MM.1S (cell line): Measurements from ENCODE around the gene PARD6G.

Experiments
- DNase-seq: peaks from one replicate; pipeline ENCODE4 v3.0.0-alpha.2; 2015
- H2AFZ ChIP-seq: fragments of 300-600 bp; sonication (generic); 2 replicates; pipeline ENCODE4 v1.6.0; 2016; ENCODE audit warnings: antibody characterized with exemption, low read length
- H3F3A ChIP-seq: fragments of 300-600 bp; sonication (generic); 2 replicates; pipeline ENCODE4 v1.6.1; 2016; ENCODE audit warnings: mild to moderate bottlenecking, antibody characterized with exemption, low read length, moderate library complexity, mixed read lengths; ENCODE audit not compliant: insufficient read depth
- H3K27ac ChIP-seq: fragments of 300-600 bp; sonication (generic); 2 replicates; pipeline ENCODE4 v1.5.1; 2016; ENCODE audit warnings: mild to moderate bottlenecking, low read length
- H3K27me3 ChIP-seq: fragments of 300-600 bp; sonication (generic); replicated peaks from 2 replicates; pipeline ENCODE4 v1.6.0; 2016; ENCODE audit warnings: low read length; ENCODE audit not compliant: insufficient read depth
- H3K36me3 ChIP-seq: fragments of 300-600 bp; sonication (generic); replicated peaks from 2 replicates; pipeline ENCODE4 v1.6.1; 2016; ENCODE audit warnings: mild to moderate bottlenecking, low read length, mixed read lengths; ENCODE audit not compliant: insufficient read depth
- H3K4me1 ChIP-seq: fragments of 300-600 bp; sonication (generic); 2 replicates; pipeline ENCODE4 v1.6.1; 2016; ENCODE audit warnings: low read length, mixed read lengths
- H3K4me2 ChIP-seq: fragments of 300-600 bp; sonication (generic); 2 replicates; pipeline ENCODE4 v1.6.0; 2016; ENCODE audit warnings: low read depth, low read length
- H3K4me3 ChIP-seq: fragments of 300-600 bp; sonication (generic); 2 replicates; pipeline ENCODE4 v1.5.1; 2016; ENCODE audit warnings: low read length, mixed read lengths
- H3K79me2 ChIP-seq: fragments of 300-600 bp; sonication (generic); 2 replicates; pipeline ENCODE4 v1.6.1; 2016; ENCODE audit warnings: mixed run types, low read length, mixed read lengths
- H3K9ac ChIP-seq: fragments of 300-600 bp; sonication (generic); 2 replicates; pipeline ENCODE4 v1.6.1; 2016; ENCODE audit warnings: low read length, mixed read lengths
- H3K9me2 ChIP-seq: fragments of 300-600 bp; sonication (generic); replicated peaks from 2 replicates; pipeline ENCODE4 v1.6.1; 2016; ENCODE audit warnings: mild to moderate bottlenecking, low read length, mixed read lengths; ENCODE audit not compliant: insufficient read depth
- H3K9me3 ChIP-seq: fragments of 300-600 bp; sonication (generic); replicated peaks from 2 replicates; pipeline ENCODE4 v1.6.1; 2016; ENCODE audit warnings: mild to moderate bottlenecking, low read length, mixed read lengths; ENCODE audit not compliant: insufficient read depth
- H4K20me1 ChIP-seq: fragments of 300-600 bp; sonication (generic); 2 replicates; pipeline ENCODE4 v1.6.1; 2016; ENCODE audit warnings: mild to moderate bottlenecking, low read length, moderate library complexity, mixed read lengths; ENCODE audit not compliant: insufficient read depth
- CTCF ChIP-seq: fragments of 300-600 bp; sonication (generic); IDR thresholded peaks from 2 replicates; pipeline ENCODE4 v1.5.1; 2016; ENCODE audit warnings: antibody characterized with exemption, low read length, mixed read lengths
- EZH2 ChIP-seq: fragments of 300-600 bp; sonication (generic); optimal IDR thresholded peaks from 2 replicates; pipeline ENCODE3; 2017; ENCODE audit warnings: low read depth, mild to moderate bottlenecking, antibody characterized with exemption, low read length, mixed read lengths
- EZH2phosphoT487 ChIP-seq: fragments of 300-600 bp; sonication (generic); IDR thresholded peaks from 2 replicates; pipeline ENCODE4 v1.6.1; 2018; ENCODE audit warnings: antibody characterized with exemption, low read length

The PARD6G gene

GRCh38 chr18:80233201-80233835 is 14.0 kb downstream of the PARD6G start:
- H3K36me3 ChIP-seq: no peaks in the 10 kb centered on the region
- H3K9me2 ChIP-seq: no peaks in the 10 kb centered on the region
- TF ChIP-seq CTCF: no peak
- no peak for TF ChIP-seq EZH2
- no peak for TF ChIP-seq EZH2phosphoT487
- H2AFZ ChIP-seq: no peak overlapping the region
- no peaks in the 10 kb centered on the region for H3K9me3 ChIP-seq
- H3F3A ChIP-seq: no peaks in the 10 kb centered on the region
- DNase-seq: no peak
- no peak overlapping the region for H3K4me3 ChIP-seq
- H3K27me3 ChIP-seq: no peaks in the 10 kb centered on the region
- H3K79me2 ChIP-seq: no peaks in the 10 kb centered on the region
- H4K20me1 ChIP-seq: no peaks in the 10 kb centered on the region
- no peaks in the 10 kb centered on the region for H3K4me1 ChIP-seq
- no peak overlapping the region for H3K27ac ChIP-seq
- H3K9ac ChIP-seq: no peak overlapping the region
- H3K4me2 ChIP-seq: no peak overlapping the region

GRCh38 chr18:80232710-80233109 is 14.6 kb downstream of the PARD6G start:
- H2AFZ ChIP-seq: no peak overlapping the region
- H4K20me1 ChIP-seq: no peaks in the 10 kb centered on the region
- H3F3A ChIP-seq: no peaks in the 10 kb centered on the region
- H3K9me3 ChIP-seq: no peaks in the 10 kb centered on the region
- no peaks in the 10 kb centered on the region for H3K4me1 ChIP-seq
- H3K9me2 ChIP-seq: no peaks in the 10 kb centered on the region
- H3K79me2 ChIP-seq: no peaks in the 10 kb centered on the region
- no peak for DNase-seq
- H3K27me3 ChIP-seq: no peaks in the 10 kb centered on the region
- no peak overlapping the region for H3K4me3 ChIP-seq
- no peak overlapping the region for H3K4me2 ChIP-seq
- no peaks in the 10 kb centered on the region for H3K36me3 ChIP-seq
- no peak overlapping the region for H3K27ac ChIP-seq
- no peak for TF ChIP-seq CTCF
- no peak for TF ChIP-seq EZH2phosphoT487
- no peak for TF ChIP-seq EZH2
- no peak overlapping the region for H3K9ac ChIP-seq

- Histone ChIP-seq H3K36me3 (no peaks in the 10 kb centered on the region), H3K9ac (no peak overlapping the region), H3K9me3 (no peaks in the 10 kb centered on the region), H3K4me2 (no peak overlapping the region), H3K9me2 (no peaks in the 10 kb centered on the region), H3F3A (no peaks in the 10 kb centered on the region), H3K4me1 (no peaks in the 10 kb centered on the region), H3K79me2 (no peaks in the 10 kb centered on the region), H3K4me3 (no peak overlapping the region), H4K20me1 (no peaks in the 10 kb centered on the region), H3K27me3 (no peaks in the 10 kb centered on the region), H3K27ac (no peak overlapping the region), H2AFZ (no peak overlapping the region)
- DNase-seq: no peak
- no peak for TF ChIP-seq CTCF
- no peak for TF ChIP-seq EZH2phosphoT487
- no peak for TF ChIP-seq EZH2
These were observed 15.3 kb downstream of the PARD6G start for GRCh38 chr18:80232030-80232429.
